Measurements from ENCODE around the gene ERICH4. TPM values are rescaled to one million over a fixed set of nuclear protein-coding genes. Genes with fewer than 3 reads are reported as not detected.

The ERICH4 gene
- total and polyA plus RNA-seq, 7 donors: not detected

DNA sequence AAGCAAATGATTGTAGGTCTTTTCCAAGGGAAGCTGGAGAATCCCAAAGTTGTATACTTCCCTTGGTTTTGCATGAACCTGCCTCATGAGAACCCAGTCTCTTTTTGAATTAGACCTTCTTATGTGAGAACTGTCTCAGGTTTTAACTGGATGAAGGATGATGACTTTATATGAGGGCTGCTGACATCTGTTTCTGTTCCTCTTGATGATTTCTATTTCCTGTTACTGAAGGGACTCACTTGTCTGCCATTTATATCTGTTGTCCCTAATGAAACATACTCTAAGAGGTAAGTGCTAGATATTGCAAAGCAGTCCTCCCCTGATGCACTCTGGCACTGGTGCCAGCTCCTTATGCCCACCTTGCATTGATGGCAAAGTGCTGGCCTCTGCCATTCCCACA lies 33.6 kb downstream of the ERICH4 start:
- no peaks in the 10 kb centered on the region for H3K36me3 ChIP-seq
- H3K27ac ChIP-seq: no peak overlapping the region
- H3K4me3 ChIP-seq: no peak overlapping the region
- DNase-seq: no peak
- no peaks in the 10 kb centered on the region for H3K9me3 ChIP-seq
- H3K27me3 ChIP-seq: peaks cover 0 to 45% (median 6%) of the 10 kb centered on the region in 3 donors
- TF ChIP-seq EP300 (IDR thresholded peaks at IDR 0.05) (no peak), POLR2A (IDR thresholded peaks at IDR 0.05) (no peak), POLR2AphosphoS5 (IDR thresholded peaks at IDR 0.05) (no peak)
- TF ChIP-seq, protein P1, sequence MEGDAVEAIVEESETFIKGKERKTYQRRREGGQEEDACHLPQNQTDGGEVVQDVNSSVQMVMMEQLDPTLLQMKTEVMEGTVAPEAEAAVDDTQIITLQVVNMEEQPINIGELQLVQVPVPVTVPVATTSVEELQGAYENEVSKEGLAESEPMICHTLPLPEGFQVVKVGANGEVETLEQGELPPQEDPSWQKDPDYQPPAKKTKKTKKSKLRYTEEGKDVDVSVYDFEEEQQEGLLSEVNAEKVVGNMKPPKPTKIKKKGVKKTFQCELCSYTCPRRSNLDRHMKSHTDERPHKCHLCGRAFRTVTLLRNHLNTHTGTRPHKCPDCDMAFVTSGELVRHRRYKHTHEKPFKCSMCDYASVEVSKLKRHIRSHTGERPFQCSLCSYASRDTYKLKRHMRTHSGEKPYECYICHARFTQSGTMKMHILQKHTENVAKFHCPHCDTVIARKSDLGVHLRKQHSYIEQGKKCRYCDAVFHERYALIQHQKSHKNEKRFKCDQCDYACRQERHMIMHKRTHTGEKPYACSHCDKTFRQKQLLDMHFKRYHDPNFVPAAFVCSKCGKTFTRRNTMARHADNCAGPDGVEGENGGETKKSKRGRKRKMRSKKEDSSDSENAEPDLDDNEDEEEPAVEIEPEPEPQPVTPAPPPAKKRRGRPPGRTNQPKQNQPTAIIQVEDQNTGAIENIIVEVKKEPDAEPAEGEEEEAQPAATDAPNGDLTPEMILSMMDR (IDR thresholded peaks at IDR 0.05): no peak
- no peaks in the 10 kb centered on the region for H3K4me1 ChIP-seq
- intact Hi-C loops (cut with DNase I): no loop called here

GRCh38 chr19:41478171-41478570 lies 35.2 kb downstream of the ERICH4 start:
- Histone ChIP-seq H3K27me3 (peaks cover 0 to 34% (median 6%) of the 10 kb centered on the region in 3 donors), H3K27ac (peak overlapping the region in 1 of 4 donors; percentile 49), H3K4me1 (no peaks in the 10 kb centered on the region), H3K4me3 (no peak overlapping the region), H3K36me3 (no peaks in the 10 kb centered on the region), H3K9me3 (peaks cover 0 to 2% (median 0%) of the 10 kb centered on the region in 4 donors)
- intact Hi-C loops (cut with DNase I): no loop called here
- 62 to 77% methylated on average over 8 of the region's 8 CpGs for WGBS, 2 donors
- DNase-seq: no peak
- TF ChIP-seq, protein P1 (IDR thresholded peaks at IDR 0.05): no peak
- TF ChIP-seq POLR2A (IDR thresholded peaks at IDR 0.05): no peak
- no peak for TF ChIP-seq EP300 (IDR thresholded peaks at IDR 0.05)
- TF ChIP-seq POLR2AphosphoS5 (IDR thresholded peaks at IDR 0.05): no peak

DNA sequence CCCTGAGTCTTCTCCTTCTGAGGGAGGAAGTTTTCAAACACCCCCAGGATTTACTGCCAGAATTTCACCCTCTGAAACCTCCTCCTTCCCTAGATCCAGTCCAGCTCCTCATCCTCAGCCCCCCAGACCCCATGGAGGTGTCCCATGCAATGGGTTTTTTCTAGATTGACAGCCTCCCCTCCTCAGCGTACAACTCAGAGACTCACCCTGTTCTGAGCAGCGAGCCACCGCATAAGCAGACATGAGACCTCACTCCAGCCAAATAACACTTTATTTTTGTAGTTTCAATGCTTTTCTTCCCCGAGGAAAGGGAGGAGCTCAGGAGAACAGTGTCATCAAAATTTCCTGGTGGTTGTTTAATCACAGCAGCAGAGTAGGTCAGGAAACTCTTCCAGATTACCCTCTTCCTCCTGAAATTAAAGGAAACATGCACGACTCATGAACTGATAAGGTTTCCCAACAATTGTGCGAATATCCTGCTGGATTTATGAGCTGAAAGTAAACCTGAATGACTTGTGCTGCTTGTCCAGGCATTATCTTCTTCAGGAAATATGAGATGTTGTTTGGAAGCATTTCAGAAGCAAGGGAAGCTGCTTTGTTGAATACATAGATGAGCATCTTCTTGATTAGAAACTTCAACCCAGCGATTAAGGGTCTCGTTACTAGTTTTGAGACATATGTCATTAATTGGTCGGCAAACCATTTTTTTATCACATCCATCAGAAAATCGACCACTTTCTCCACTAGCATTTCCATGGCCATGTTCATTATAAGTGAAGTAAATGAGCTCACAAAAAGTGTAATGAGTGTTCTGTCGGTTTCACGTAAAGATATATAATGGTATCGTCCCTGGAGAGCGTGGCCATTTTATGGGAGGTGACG lies 36.2 kb downstream of the ERICH4 start:
- TF ChIP-seq POLR2AphosphoS5 (IDR thresholded peaks at IDR 0.05): peak in 1 of 4 donors; percentile 29
- TF ChIP-seq POLR2A (IDR thresholded peaks at IDR 0.05): no peak
- TF ChIP-seq, protein P1 (IDR thresholded peaks at IDR 0.05): no peak
- peak in 1 of 4 donors; percentile 23 for TF ChIP-seq EP300 (IDR thresholded peaks at IDR 0.05)
- Histone ChIP-seq H3K4me3 (no peak overlapping the region), H3K4me1 (no peaks in the 10 kb centered on the region), H3K27ac (peak overlapping the region in 3 of 4 donors; percentile 6 to 49 (median 15)), H3K36me3 (no peaks in the 10 kb centered on the region), H3K9me3 (peaks cover 0 to 2% (median 0%) of the 10 kb centered on the region in 4 donors), H3K27me3 (peaks cover 0 to 34% (median 6%) of the 10 kb centered on the region in 3 donors)
- DNase-seq: no peak
- intact Hi-C loops (cut with DNase I): no loop called here
- 68 to 69% methylated on average over 15 of the region's 15 CpGs for WGBS, 2 donors

DNA sequence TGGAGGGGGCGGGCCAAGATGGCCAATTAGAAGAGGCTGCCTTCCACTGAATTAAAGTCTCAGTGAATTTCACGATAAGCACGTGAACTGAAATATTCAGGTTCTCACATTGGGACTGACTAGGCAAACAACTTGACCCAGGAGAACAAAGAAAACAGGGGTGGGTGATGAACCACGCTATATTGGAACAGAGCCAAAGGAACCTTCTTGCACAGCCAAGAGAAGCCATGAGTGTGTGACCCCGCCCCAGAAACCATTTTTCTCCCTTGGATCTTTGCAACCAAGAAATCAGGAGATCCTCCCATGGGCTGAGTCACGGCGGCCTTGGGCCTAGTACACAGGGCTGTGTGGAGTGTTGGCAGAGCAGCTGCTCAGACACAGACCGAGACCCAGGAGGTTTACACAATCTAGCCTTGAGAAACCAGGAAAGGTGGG lies 36.8 kb downstream of the ERICH4 start:
- 62 to 72% methylated on average over 8 of the region's 8 CpGs for WGBS, 2 donors
- Histone ChIP-seq H3K27ac (peak overlapping the region in 2 of 4 donors; percentile 6 to 41), H3K27me3 (peaks cover 0 to 37% (median 6%) of the 10 kb centered on the region in 3 donors), H3K4me1 (no peaks in the 10 kb centered on the region), H3K36me3 (no peaks in the 10 kb centered on the region), H3K4me3 (no peak overlapping the region), H3K9me3 (peaks cover 0 to 2% (median 0%) of the 10 kb centered on the region in 4 donors)
- no peak for DNase-seq
- TF ChIP-seq POLR2AphosphoS5 (IDR thresholded peaks at IDR 0.05): peak in 1 of 4 donors; percentile 27
- TF ChIP-seq EP300 (IDR thresholded peaks at IDR 0.05): no peak
- intact Hi-C loops (cut with DNase I): no loop called here

- 83 to 84% methylated on average over 12 of the region's 12 CpGs for WGBS, 2 donors
- TF ChIP-seq POLR2A (IDR thresholded peaks at IDR 0.05) (no peak), EP300 (IDR thresholded peaks at IDR 0.05) (no peak), POLR2AphosphoS5 (IDR thresholded peaks at IDR 0.05) (no peak)
- TF ChIP-seq, protein P1 (IDR thresholded peaks at IDR 0.05): no peak
- DNase-seq: no peak
- intact Hi-C loops (cut with DNase I): no loop called here
- H3K36me3 ChIP-seq: no peaks in the 10 kb centered on the region
- H3K27ac ChIP-seq: peak overlapping the region in 1 of 4 donors; percentile 41
- no peak overlapping the region for H3K4me3 ChIP-seq
- peaks cover 0 to 36% (median 6%) of the 10 kb centered on the region in 3 donors for H3K27me3 ChIP-seq
- no peaks in the 10 kb centered on the region for H3K4me1 ChIP-seq
- H3K9me3 ChIP-seq: peaks cover 0 to 2% (median 0%) of the 10 kb centered on the region in 4 donors
Observed at GRCh38 chr19:41480336-41480735, 37.4 kb downstream of the ERICH4 start.
